SK-N-SH (cell line): ENCODE measurements around the gene ZNF335. TPM values are rescaled to one million over a fixed set of nuclear protein-coding genes. Genes with fewer than 3 reads are reported as not detected.

Experiments used
- CTCF ChIA-PET: fragments of 300-600, 350-600 bp; formaldehyde crosslinking; extraction: SDS; loops from one replicate; lab custom pipeline; 2021; lab: Yijun Ruan, JAX
- POLR2A ChIA-PET: fragments of 350-600 bp; sonication (Branson Sonifier 250); formaldehyde crosslinking; extraction: SDS; loops from one replicate; lab custom pipeline; 2020; ENCODE audit warnings: antibody characterized with exemption, inconsistent platforms; lab: Yijun Ruan, JAX
- DNase-seq: peaks from one replicate; pipeline ENCODE4 v3.0.0; 2012
- H2AFZ ChIP-seq: fragments of 200-600 bp; sonication (generic); 2 replicates; pipeline ENCODE4 v1.8.1; 2016; ENCODE audit warnings: antibody characterized with exemption, mild to moderate bottlenecking, low read depth
- H3F3A ChIP-seq: fragments of 200-600 bp; sonication (generic); replicated peaks from 2 replicates; pipeline ENCODE3; 2016; ENCODE audit warnings: antibody characterized with exemption, mild to moderate bottlenecking; ENCODE audit not compliant: insufficient read depth
- H3K27ac ChIP-seq, 2 experiments: fragments of 200-500 bp in 1 of 2; fragments of 200-600 bp in 1 of 2; sonication (Bioruptor generic) in 1 of 2; sonication (generic), shearing (Covaris generic) in 1 of 2; 2 replicates each; pipeline versions ENCODE4 v1.5.1 to v1.6.1; 2014 to 2016; ENCODE audit warnings: low read depth in 2 of 2, inconsistent platforms in 1 of 2, low read length in 1 of 2, mild to moderate bottlenecking in 1 of 2, mixed read lengths in 1 of 2
- H3K27me3 ChIP-seq: fragments of 200-600 bp; sonication (generic), shearing (Covaris generic); 2 replicates; pipeline ENCODE4 v1.6.1; 2016; ENCODE audit warnings: mixed run types; ENCODE audit not compliant: insufficient read depth
- H3K36me3 ChIP-seq, 2 experiments: fragments of 200-500 bp in 1 of 2; fragments of 200-600 bp in 1 of 2; sonication (Bioruptor generic) in 1 of 2; sonication (generic) in 1 of 2; replicated peaks in 1 of 2; 2 replicates each; pipeline versions ENCODE3 to v1.5.1; 2014 to 2016; ENCODE audit warnings: low read length in 1 of 2, mild to moderate bottlenecking in 1 of 2; ENCODE audit not compliant: insufficient read depth in 2 of 2, control insufficient read depth in 1 of 2
- H3K4me1 ChIP-seq, 2 experiments: fragments of 200-500 bp in 1 of 2; fragments of 200-600 bp in 1 of 2; sonication (Bioruptor generic) in 1 of 2; sonication (generic), shearing (Covaris generic) in 1 of 2; 2 replicates each; pipeline versions ENCODE4 v1.5.1 to v1.6.1; 2014 to 2016; ENCODE audit warnings: low read depth in 1 of 2, low read length in 1 of 2, mixed run types in 1 of 2; ENCODE audit not compliant: insufficient read depth in 2 of 2, control insufficient read depth in 1 of 2
- H3K4me2 ChIP-seq: fragments of 200-600 bp; sonication (generic), shearing (Covaris generic); 2 replicates; pipeline ENCODE4 v1.6.1; 2017; ENCODE audit warnings: mixed run types
- H3K4me3 ChIP-seq, 2 experiments: fragments of 200-500 bp in 1 of 2; fragments of 200-600 bp in 1 of 2; sonication (Bioruptor generic) in 1 of 2; sonication (generic), shearing (Covaris generic) in 1 of 2; 2 replicates each; pipeline versions ENCODE4 v1.5.1 to v1.8.1; 2014 to 2016; ENCODE audit warnings: low read depth in 2 of 2, inconsistent platforms in 1 of 2, low read length in 1 of 2, mild to moderate bottlenecking in 1 of 2, mixed read lengths in 1 of 2, moderate library complexity in 1 of 2
- H3K79me2 ChIP-seq: fragments of 200-600 bp; sonication (generic); 2 replicates; pipeline ENCODE4 v1.8.1; 2017; ENCODE audit warnings: mild to moderate bottlenecking; ENCODE audit not compliant: insufficient read depth
- H3K9ac ChIP-seq: fragments of 200-600 bp; sonication (generic); 2 replicates; pipeline ENCODE4 v1.6.1; 2017; ENCODE audit warnings: mixed run types
- H3K9me2 ChIP-seq: fragments of 200-600 bp; sonication (generic); 2 replicates; pipeline ENCODE4 v1.6.1; 2017; ENCODE audit warnings: mixed run types
- H3K9me3 ChIP-seq: fragments of 200-600 bp; sonication (generic); 2 replicates; pipeline ENCODE4 v1.6.1; 2017; ENCODE audit warnings: mixed run types, mild to moderate bottlenecking, moderate library complexity
- H4K20me1 ChIP-seq: fragments of 200-600 bp; sonication (generic); 2 replicates; pipeline ENCODE4 v1.6.1; 2017; ENCODE audit warnings: mild to moderate bottlenecking, mixed run types; ENCODE audit not compliant: insufficient read depth
- CTCF ChIP-seq: fragments of 200-600 bp; sonication (generic); IDR thresholded peaks from 2 replicates; pipeline ENCODE4 v1.6.1; 2017; ENCODE audit warnings: antibody characterized with exemption, mild to moderate bottlenecking, moderate library complexity
- FOXJ3 ChIP-seq: sonication (generic); formaldehyde crosslinking; IDR thresholded peaks from 2 replicates; pipeline ENCODE4 v1.5.1; 2020; ENCODE audit warnings: mild to moderate bottlenecking, missing genetic modification reagents
- FOXM1 ChIP-seq: IDR thresholded peaks from 2 replicates; pipeline ENCODE4 v1.4.0; 2012; ENCODE audit warnings: low read depth, mild to moderate bottlenecking
- GABPA ChIP-seq: IDR thresholded peaks from 2 replicates; pipeline ENCODE4 v1.4.0; 2012; ENCODE audit warnings: low read depth, mild to moderate bottlenecking
- GATA2 ChIP-seq: sonication (generic); formaldehyde crosslinking; IDR thresholded peaks from 2 replicates; pipeline ENCODE4 v1.5.0; 2020; ENCODE audit warnings: mild to moderate bottlenecking, missing genetic modification reagents
- JUND ChIP-seq: IDR thresholded peaks from 2 replicates; pipeline ENCODE4 v1.4.0; 2012
- MAX ChIP-seq: IDR thresholded peaks from 2 replicates; pipeline ENCODE4 v1.4.0; 2012; ENCODE audit warnings: low read depth
- MEF2A ChIP-seq: IDR thresholded peaks from 2 replicates; pipeline ENCODE4 v1.4.0; 2012; ENCODE audit warnings: low read depth, borderline replicate concordance
- MXI1 ChIP-seq: IDR thresholded peaks from 2 replicates; pipeline ENCODE4 v1.6.1; 2012; ENCODE audit warnings: mild to moderate bottlenecking, low read depth, low read length, improper control_type of control experiment
- POLR2AphosphoS5 ChIP-seq: IDR thresholded peaks from 2 replicates; pipeline ENCODE4 v1.6.1; 2012; ENCODE audit warnings: low read depth, low read length
- REST ChIP-seq: IDR thresholded peaks from 2 replicates; pipeline ENCODE4 v1.6.1; 2012; ENCODE audit warnings: mild to moderate bottlenecking, low read depth, low read length, moderate library complexity
- SIN3A ChIP-seq: IDR thresholded peaks from 2 replicates; pipeline ENCODE4 v1.6.1; 2012; ENCODE audit warnings: low read depth, mild to moderate bottlenecking, low read length, moderate library complexity, borderline replicate concordance
- USF2 ChIP-seq: fragments of 150-350 bp; IDR thresholded peaks from 2 replicates; pipeline ENCODE4 v1.6.1; 2017; ENCODE audit warnings: antibody characterized with exemption, low read length, low read depth, borderline replicate concordance
- YY1 ChIP-seq: IDR thresholded peaks from 2 replicates; pipeline ENCODE4 v1.4.0; 2012; ENCODE audit warnings: low read depth, mild to moderate bottlenecking
- ZBTB33 ChIP-seq: IDR thresholded peaks from 2 replicates; pipeline ENCODE4 v1.4.0; 2012; ENCODE audit warnings: low read depth, borderline replicate concordance
- WGBS: methylation state at CpG from one replicate; pipeline ENCODE4 v1.1.6; 2017; ENCODE audit warnings: low lambda C conversion rate; 5-methylcytosine and 5-hydroxymethylcytosine counted together
- polyA plus RNA-seq, 3 experiments: library from polyadenylated mRNA; depleted of rRNA; stranded (reverse); fragments of >200 nt; gene quantifications; 2 replicates each; pipeline ENCODE4 v1.2.3, GENCODE V29; 2012

The ZNF335 gene
- polyA plus RNA-seq, 1 of the 3 experiments (the other 2 are of a cell fraction) = 11.7 TPM

GRCh38 chr20:45935416-45936046 is 36.5 kb downstream of the ZNF335 start:
- 13% methylated on average over 21 of the region's 21 CpGs for WGBS
- peaks cover 20% of the 10 kb centered on the region; the same call in 1 of the 2 replicates for H4K20me1 ChIP-seq
- peak; percentile 23 for DNase-seq
- peak overlapping the region; percentile 63 to 85 for H3K4me3 ChIP-seq
- peak overlapping the region; percentile 81 for H3K9ac ChIP-seq
- no peak overlapping the region for H2AFZ ChIP-seq
- H3K9me3 ChIP-seq = no peaks in the 10 kb centered on the region
- H3K27ac ChIP-seq = peak overlapping the region; percentile 78 to 79
- TF ChIP-seq CTCF (no peak), ZBTB33 (no peak), FOXJ3 (no peak), FOXM1 (no peak), GABPA (peak; percentile 40), MEF2A (no peak), SIN3A (no peak), MXI1 (no peak), JUND (no peak), YY1 (no peak), GATA2 (CRISPR knock-in tag) (no peak), USF2 (no peak), MAX (0 out of 2 replicates have a peak, but pooled peaks have one; percentile 15), REST (no peak), POLR2AphosphoS5 (no peak)
- peaks cover 33 to 39% of the 10 kb centered on the region in 2 experiments for H3K36me3 ChIP-seq
- POLR2A ChIA-PET = interaction anchor here (1.0 to 4.4 kb wide), 11 partner anchors 10 to 429 kb away, joined by 3 to 46 read pairs (median 10); partner anchors contain the start of genes CTSA, NEURL2, PLTP and ZSWIM1
- H3K27me3 ChIP-seq = no peaks in the 10 kb centered on the region
- H3K79me2 ChIP-seq = peaks cover 71% of the 10 kb centered on the region
- peak overlapping the region; percentile 67 for H3K4me2 ChIP-seq
- no peaks in the 10 kb centered on the region for H3K9me2 ChIP-seq
- H3F3A ChIP-seq = peaks cover 11% of the 10 kb centered on the region
- H3K4me1 ChIP-seq = peaks cover 10 to 26% of the 10 kb centered on the region in 2 experiments; a peak in 3 of 4 replicates
- CTCF ChIA-PET = interaction anchor here (1.0 to 3.4 kb wide), 7 partner anchors 16 to 137 kb away, joined by 3 to 20 read pairs (median 3); no protein-coding TSS in a partner anchor
